GM19328 (cell line): Measurements from ENCODE around the gene CD1E.
"Not testable (repeated sequence)": the region's sequence is repeated elsewhere in the genome, so short reads cannot be mapped to it uniquely, and the experiment has no call there.

Experiments
- ATAC-seq: cut with Tn5 transposase; IDR thresholded peaks from one replicate; pipeline ENCODE4 v1.9.1; 2021; ENCODE audit warnings: mild to moderate bottlenecking, moderate library complexity; ENCODE audit not compliant: unreplicated experiment

The CD1E gene

GRCh38 chr1:158353303-158354075, at the start of gene CD1E:
Gene CD1E (plus strand): TSS chr1:158353894. CDS start chr1:158353989, 95 bp downstream.
- ATAC-seq = no peak

- peak; percentile 81 for ATAC-seq
These were observed 43.1 kb upstream of the CD1E start for GRCh38 chr1:158310623-158311022.

DNA sequence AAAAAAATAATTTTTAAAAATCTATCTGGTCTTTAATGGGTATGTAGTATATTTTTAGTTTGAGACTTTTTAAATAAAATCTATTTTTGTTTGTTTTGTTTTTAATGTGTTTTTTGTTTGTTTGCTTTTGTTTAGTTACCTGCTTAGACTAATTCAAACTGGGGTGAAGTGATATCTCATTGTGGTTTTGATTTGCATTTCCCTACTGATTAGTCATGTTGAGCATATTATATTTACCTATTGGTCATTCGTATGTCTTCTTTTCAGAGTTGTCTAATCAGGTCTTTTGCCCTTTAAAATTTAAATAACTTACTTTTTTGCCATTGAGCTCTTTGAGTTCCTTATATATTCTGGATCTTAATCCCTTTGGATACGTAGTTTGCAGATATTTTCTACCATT, 42.6 kb upstream of the CD1E start:
- ATAC-seq = peak; percentile 62

DNA sequence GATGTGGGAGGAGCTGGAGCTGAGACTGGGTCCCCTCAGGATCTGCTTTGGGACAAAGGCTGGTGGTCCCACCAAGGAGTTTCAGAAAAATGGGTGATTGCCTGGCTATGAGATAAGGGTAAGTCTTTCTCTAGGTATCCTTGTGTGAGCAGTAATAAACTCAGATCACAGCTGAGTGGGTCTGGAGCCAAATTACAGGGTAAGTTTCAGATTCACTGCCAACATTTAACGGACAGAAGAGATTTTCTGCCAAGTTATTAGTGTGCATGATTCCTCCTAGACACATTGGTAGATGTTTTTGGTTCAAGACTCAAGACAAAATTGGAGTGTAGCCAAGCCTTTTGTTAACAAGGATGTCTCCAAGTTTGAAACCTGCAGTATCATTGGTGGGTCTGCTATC, 29.8 kb upstream of the CD1E start:
- ATAC-seq = no peak

- no peak for ATAC-seq
These were observed 29.3 kb upstream of the CD1E start for GRCh38 chr1:158324395-158324794.

- ATAC-seq = no peak
These were observed 26.2 kb upstream of the CD1E start for GRCh38 chr1:158327481-158327880.

- ATAC-seq = no peak
These were observed 25.3 kb upstream of the CD1E start for GRCh38 chr1:158328426-158328825.

- no peak for ATAC-seq
These were observed 24.4 kb upstream of the CD1E start for GRCh38 chr1:158329300-158329699.

DNA sequence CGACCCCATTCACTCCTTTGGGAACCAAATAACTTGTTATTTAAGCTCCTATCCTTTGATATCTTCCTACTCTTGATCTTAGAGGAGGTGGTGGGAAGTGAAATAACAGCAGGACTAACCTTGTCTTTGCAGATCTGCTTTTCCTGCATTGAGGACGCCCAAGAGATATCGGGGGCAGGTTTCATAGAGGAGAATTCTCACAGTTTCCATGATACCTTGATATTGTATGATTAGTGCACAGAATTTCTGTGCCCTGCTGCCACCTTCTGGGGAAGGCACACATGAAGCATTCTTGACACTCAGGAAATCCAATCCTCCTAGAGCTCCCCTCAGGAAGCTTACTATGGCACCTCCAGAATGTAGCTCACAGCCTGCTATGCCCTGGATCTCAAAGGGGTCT, 24.0 kb upstream of the CD1E start:
- no peak for ATAC-seq

DNA sequence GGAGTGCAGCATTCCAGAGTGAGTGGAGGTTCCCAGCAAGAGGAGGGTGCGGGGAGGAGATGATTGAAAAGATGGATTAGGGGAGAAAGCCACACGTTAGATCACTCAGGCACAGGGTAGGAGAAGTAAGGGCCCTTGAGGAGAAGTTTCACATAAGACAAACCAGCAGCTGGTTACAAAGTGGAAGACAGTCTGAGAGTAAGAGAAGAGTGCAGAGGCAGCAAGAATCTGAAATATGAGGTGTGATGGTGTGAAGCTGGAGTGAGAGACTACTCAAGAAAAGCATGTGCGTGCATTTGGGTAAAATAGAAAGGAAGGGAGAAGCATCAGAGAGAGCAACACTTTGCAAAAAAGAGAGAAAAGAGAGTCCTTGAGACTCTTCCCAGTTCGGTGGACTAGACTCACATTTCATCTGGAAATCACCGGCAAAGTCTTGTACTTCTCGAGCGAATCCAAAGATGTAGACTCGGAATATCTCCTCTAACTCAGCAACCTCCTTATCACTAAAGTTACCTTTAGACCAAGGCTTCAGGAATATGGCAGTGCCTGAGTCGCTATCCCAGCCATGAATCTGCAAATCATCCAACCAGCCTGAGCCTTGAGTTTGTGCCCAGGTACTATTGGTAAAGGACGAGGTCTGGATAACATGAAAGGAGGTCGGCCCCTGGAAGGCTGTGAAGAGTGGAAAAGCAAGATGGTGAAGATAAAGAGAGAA, 23.1 kb upstream of the CD1E start:
- ATAC-seq = no peak

- ATAC-seq = no peak
These were observed 22.6 kb upstream of the CD1E start for GRCh38 chr1:158331106-158331425.

- ATAC-seq = no peak
These were observed 22.1 kb upstream of the CD1E start, which contains the start of gene CD1B for GRCh38 chr1:158331481-158332150. Gene CD1B (minus strand): TSS chr1:158331531. CDS start chr1:158331423, 108 bp downstream.

DNA sequence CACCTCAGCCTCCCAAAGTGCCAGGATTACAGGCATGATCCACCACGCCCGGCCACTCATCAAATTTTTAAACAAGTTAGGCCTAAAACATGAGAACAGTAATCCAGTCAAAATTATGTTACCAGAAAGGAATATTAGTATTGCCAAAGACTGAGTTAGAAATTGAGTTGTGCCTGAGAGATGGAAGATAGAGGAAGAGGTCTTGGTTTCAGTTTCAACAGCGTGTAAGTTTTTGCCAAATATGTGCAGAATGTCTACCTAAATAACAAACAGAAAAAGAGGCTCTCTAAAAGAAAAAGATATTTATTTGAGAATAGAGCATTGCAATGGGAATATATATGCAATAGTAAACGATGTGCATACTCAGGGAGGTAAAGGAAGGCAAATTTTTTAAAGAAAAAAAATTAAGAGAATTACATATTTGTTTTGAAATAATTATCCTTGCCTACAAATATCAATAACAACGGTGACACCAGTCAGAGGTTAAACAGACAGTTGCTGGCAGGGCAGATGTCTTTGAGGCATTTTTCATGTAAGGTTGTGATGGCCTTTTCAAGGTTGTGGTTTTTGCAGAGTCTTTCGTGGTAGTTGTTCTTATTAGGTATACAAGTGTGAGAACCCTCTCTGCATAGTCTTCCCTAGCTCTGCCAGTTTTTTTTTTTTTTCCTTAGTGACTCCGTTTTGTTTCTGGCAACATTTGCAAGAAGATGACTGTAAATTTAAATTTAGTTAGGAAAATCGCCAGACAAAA, 20.1 kb upstream of the CD1E start:
- ATAC-seq = no peak

GRCh38 chr1:158334526-158335212, 19.0 kb upstream of the CD1E start:
- ATAC-seq = no peak

GRCh38 chr1:158335213-158335532, 18.5 kb upstream of the CD1E start:
- ATAC-seq = no peak

- not testable (repeated sequence) for ATAC-seq
These were observed 17.3 kb upstream of the CD1E start for GRCh38 chr1:158336413-158336812.

DNA sequence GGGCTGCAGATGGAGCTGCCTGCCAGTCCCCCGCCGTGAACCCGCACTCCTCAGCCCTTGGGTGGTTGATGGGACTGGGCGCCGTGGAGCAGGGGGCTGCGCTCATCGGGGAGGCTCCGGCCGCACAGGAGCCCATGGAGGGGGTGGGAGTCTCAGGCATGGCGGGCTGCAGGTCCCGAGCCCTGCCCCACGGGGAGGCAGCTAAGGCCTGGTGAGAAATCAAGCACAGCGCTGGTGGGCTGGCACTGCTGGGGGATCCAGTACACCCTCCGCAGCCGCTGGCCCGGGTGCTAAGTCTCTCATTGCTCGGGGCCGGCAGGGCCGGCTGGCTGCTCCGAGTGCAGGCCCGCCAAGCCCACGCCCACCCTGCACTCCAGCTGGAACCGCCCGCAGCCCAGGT, 4.7 kb upstream of the CD1E start:
- ATAC-seq = not testable (repeated sequence)

DNA sequence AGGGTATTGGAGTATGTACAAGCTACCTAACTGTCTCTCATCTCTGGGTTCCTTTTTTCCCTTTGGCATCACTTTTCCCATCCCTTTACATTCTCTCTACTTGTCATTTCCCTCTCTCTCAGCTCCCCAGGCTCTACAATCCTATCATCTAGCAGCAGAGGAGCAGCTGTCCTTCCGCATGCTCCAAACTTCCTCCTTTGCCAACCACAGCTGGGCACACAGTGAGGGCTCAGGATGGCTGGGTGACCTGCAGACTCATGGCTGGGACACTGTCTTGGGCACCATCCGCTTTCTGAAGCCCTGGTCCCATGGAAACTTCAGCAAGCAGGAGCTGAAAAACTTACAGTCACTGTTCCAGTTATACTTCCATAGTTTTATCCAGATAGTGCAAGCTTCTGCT, 561 bp downstream of the CD1E start:
- ATAC-seq = no peak

DNA sequence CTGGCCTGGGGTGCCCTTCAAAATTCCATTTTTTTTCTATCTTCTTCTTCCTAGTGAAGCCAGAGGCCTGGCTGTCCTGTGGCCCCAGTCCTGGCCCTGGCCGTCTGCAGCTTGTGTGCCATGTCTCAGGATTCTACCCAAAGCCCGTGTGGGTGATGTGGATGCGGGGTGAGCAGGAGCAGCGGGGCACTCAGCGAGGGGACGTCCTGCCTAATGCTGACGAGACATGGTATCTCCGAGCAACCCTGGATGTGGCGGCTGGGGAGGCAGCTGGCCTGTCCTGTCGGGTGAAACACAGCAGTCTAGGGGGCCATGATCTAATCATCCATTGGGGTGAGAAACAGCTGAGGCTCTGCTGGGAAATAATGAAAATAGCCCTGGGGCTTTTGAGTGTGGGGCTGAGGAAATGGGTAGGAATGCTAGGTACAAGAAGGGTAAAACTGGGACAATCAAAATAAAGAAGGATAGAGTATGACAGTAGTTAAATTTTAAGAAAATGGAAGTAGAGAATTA, 2.1 kb downstream of the CD1E start:
- ATAC-seq = no peak

GRCh38 chr1:158356616-158357015, 2.9 kb downstream of the CD1E start:
- ATAC-seq = no peak

- ATAC-seq = no peak
These were observed 3.7 kb downstream of the CD1E start for GRCh38 chr1:158357441-158357840.
